ENCODE results near the gene CPT1B. TPM values are rescaled to one million over a fixed set of nuclear protein-coding genes. Genes with fewer than 3 reads are reported as not detected.

Gene CPT1B
- total and polyA plus RNA-seq, 2 experiments from 2014 or later, result 1.3 to 2.9 TPM

- Histone ChIP-seq H3K36me3 (ENCODE audit: low read depth) (no peaks in the 10 kb centered on the region), H3K27ac (no peak overlapping the region), H3K9me2 (ENCODE audit: insufficient read depth) (no peaks in the 10 kb centered on the region), H2AFZ (no peak overlapping the region), H3F3A (ENCODE audit: insufficient read depth) (no peaks in the 10 kb centered on the region), H3K79me2 (ENCODE audit: insufficient read depth) (no peaks in the 10 kb centered on the region), H3K4me1 (ENCODE audit: insufficient read depth) (no peaks in the 10 kb centered on the region), H4K20me1 (ENCODE audit: insufficient read depth) (no peaks in the 10 kb centered on the region), H3K9ac (no peak overlapping the region), H3K27me3 (replicated peaks; ENCODE audit: insufficient read depth) (no peaks in the 10 kb centered on the region), H3K4me3 (no peak overlapping the region), H3K4me2 (ENCODE audit: unreplicated experiment) (no peak overlapping the region), H3K9me3 (ENCODE audit: low read depth) (no peaks in the 10 kb centered on the region)
- in situ Hi-C loops (cut with MboI), result no loop called here
- 67 to 79% methylated on average over 11 to 34 of the region's 34 CpGs for WGBS, 2 experiments (ENCODE audit: low coverage in 1 of 2, low lambda C conversion rate in 2 of 2, missing lambda C conversion rate in 2 of 2)
- DNase-seq, result no peak
- TF ChIP-seq EZH2phosphoT487 (IDR thresholded peaks at IDR 0.05; ENCODE audit: insufficient read depth, low read depth), result no peak
- TF ChIP-seq EZH2 (IDR thresholded peaks at IDR 0.05; ENCODE audit: insufficient read depth, poor library complexity, severe bottlenecking), result no peak
Observed at GRCh38 chr22:50561401-50562358, 16.5 kb downstream of the CPT1B start.

- no peaks in the 10 kb centered on the region for H3K36me3 ChIP-seq (ENCODE audit: low read depth)
- no peak overlapping the region for H3K9ac ChIP-seq
- no peak overlapping the region for H3K4me3 ChIP-seq
- TF ChIP-seq EZH2phosphoT487 (IDR thresholded peaks at IDR 0.05; ENCODE audit: insufficient read depth, low read depth) (no peak), EZH2 (IDR thresholded peaks at IDR 0.05; ENCODE audit: insufficient read depth, poor library complexity, severe bottlenecking) (no peak)
- no peaks in the 10 kb centered on the region for H3K79me2 ChIP-seq (ENCODE audit: insufficient read depth)
- no peaks in the 10 kb centered on the region for H3K27me3 ChIP-seq (replicated peaks; ENCODE audit: insufficient read depth)
- H3K9me3 ChIP-seq (ENCODE audit: low read depth), result no peaks in the 10 kb centered on the region
- no peak overlapping the region for H3K27ac ChIP-seq
- no peak for DNase-seq
- no peaks in the 10 kb centered on the region for H3K9me2 ChIP-seq (ENCODE audit: insufficient read depth)
- H4K20me1 ChIP-seq (ENCODE audit: insufficient read depth), result no peaks in the 10 kb centered on the region
- H2AFZ ChIP-seq, result no peak overlapping the region
- H3K4me1 ChIP-seq (ENCODE audit: insufficient read depth), result no peaks in the 10 kb centered on the region
- no peaks in the 10 kb centered on the region for H3F3A ChIP-seq (ENCODE audit: insufficient read depth)
- in situ Hi-C loops (cut with MboI), result no loop called here
- no peak overlapping the region for H3K4me2 ChIP-seq (ENCODE audit: unreplicated experiment)
- 92 to 93% methylated on average over 3 of the region's 3 CpGs for WGBS, 2 experiments (ENCODE audit: low coverage in 1 of 2, low lambda C conversion rate in 2 of 2, missing lambda C conversion rate in 2 of 2)
Observed at GRCh38 chr22:50560034-50560433, 18.2 kb downstream of the CPT1B start.

- no peaks in the 10 kb centered on the region for H3K9me2 ChIP-seq (ENCODE audit: insufficient read depth)
- no peaks in the 10 kb centered on the region for H3K27me3 ChIP-seq (replicated peaks; ENCODE audit: insufficient read depth)
- H3K9ac ChIP-seq, result no peak overlapping the region
- DNase-seq, result no peak
- H3K79me2 ChIP-seq (ENCODE audit: insufficient read depth), result no peaks in the 10 kb centered on the region
- no peaks in the 10 kb centered on the region for H3K9me3 ChIP-seq (ENCODE audit: low read depth)
- no peak overlapping the region for H3K27ac ChIP-seq
- H3K4me2 ChIP-seq (ENCODE audit: unreplicated experiment), result no peak overlapping the region
- H2AFZ ChIP-seq, result no peak overlapping the region
- H4K20me1 ChIP-seq (ENCODE audit: insufficient read depth), result no peaks in the 10 kb centered on the region
- in situ Hi-C loops (cut with MboI), result no loop called here
- no peak for TF ChIP-seq EZH2 (IDR thresholded peaks at IDR 0.05; ENCODE audit: insufficient read depth, poor library complexity, severe bottlenecking)
- TF ChIP-seq EZH2phosphoT487 (IDR thresholded peaks at IDR 0.05; ENCODE audit: insufficient read depth, low read depth), result no peak
- WGBS, 2 experiments (ENCODE audit: low coverage in 1 of 2, low lambda C conversion rate in 2 of 2, missing lambda C conversion rate in 2 of 2), result 15 to 20% methylated on average over 5 of the region's 5 CpGs
- H3F3A ChIP-seq (ENCODE audit: insufficient read depth), result no peaks in the 10 kb centered on the region
- H3K36me3 ChIP-seq (ENCODE audit: low read depth), result no peaks in the 10 kb centered on the region
- H3K4me1 ChIP-seq (ENCODE audit: insufficient read depth), result no peaks in the 10 kb centered on the region
- H3K4me3 ChIP-seq, result no peak overlapping the region
Observed at GRCh38 chr22:50556703-50557102, 21.5 kb downstream of the CPT1B start.

GRCh38 chr22:50553310-50553709, 24.9 kb downstream of the CPT1B start:
- H3K9ac ChIP-seq, result no peak overlapping the region
- H3K4me1 ChIP-seq (ENCODE audit: insufficient read depth), result no peaks in the 10 kb centered on the region
- WGBS, 2 experiments (ENCODE audit: low coverage in 1 of 2, low lambda C conversion rate in 2 of 2, missing lambda C conversion rate in 2 of 2), result 68 to 74% methylated on average over 8 of the region's 8 CpGs

More at GRCh38 chr22:50553310-50553709, 24.9 kb downstream of the CPT1B start:
- no peak overlapping the region for H3K4me2 ChIP-seq (ENCODE audit: unreplicated experiment)
- in situ Hi-C loops (cut with MboI), result no loop called here
- no peak for TF ChIP-seq EZH2phosphoT487 (IDR thresholded peaks at IDR 0.05; ENCODE audit: insufficient read depth, low read depth)
- no peak for TF ChIP-seq EZH2 (IDR thresholded peaks at IDR 0.05; ENCODE audit: insufficient read depth, poor library complexity, severe bottlenecking)
- H2AFZ ChIP-seq, result no peak overlapping the region
- H3K27me3 ChIP-seq (replicated peaks; ENCODE audit: insufficient read depth), result peaks cover 2% of the 10 kb centered on the region
- H3K4me3 ChIP-seq, result no peak overlapping the region
- H3K9me2 ChIP-seq (ENCODE audit: insufficient read depth), result no peaks in the 10 kb centered on the region
- H4K20me1 ChIP-seq (ENCODE audit: insufficient read depth), result no peaks in the 10 kb centered on the region
- H3K27ac ChIP-seq, result no peak overlapping the region
- DNase-seq, result no peak
- no peaks in the 10 kb centered on the region for H3K9me3 ChIP-seq (ENCODE audit: low read depth)
- H3F3A ChIP-seq (ENCODE audit: insufficient read depth), result no peaks in the 10 kb centered on the region
- H3K36me3 ChIP-seq (ENCODE audit: low read depth), result no peaks in the 10 kb centered on the region
- no peaks in the 10 kb centered on the region for H3K79me2 ChIP-seq (ENCODE audit: insufficient read depth)
